Smooth muscle cell (in vitro differentiated cells): ENCODE data around the gene TMEM108. TPM values are rescaled to one million over a fixed set of nuclear protein-coding genes. Genes with fewer than 3 reads are reported as not detected.

ENCODE experiments used
- DNase-seq: peaks from one replicate; lab custom pipeline; 2025; ENCODE audit not compliant: unreplicated experiment; lab: John Stamatoyannopoulos, UW
- H2AFZ ChIP-seq: fragments of 200-600 bp; sonication (generic); 2 replicates; pipeline ENCODE4 v1.6.0; 2016; ENCODE audit warnings: antibody characterized with exemption, low read depth, mild to moderate bottlenecking
- H3F3A ChIP-seq: fragments of 200-600 bp; sonication (generic); 2 replicates; pipeline ENCODE4 v1.6.0; 2017; ENCODE audit warnings: antibody characterized with exemption, low read depth
- H3K27ac ChIP-seq: fragments of 200-600 bp; sonication (generic); 2 replicates; pipeline ENCODE4 v1.5.1; 2016; ENCODE audit warnings: low read depth, mild to moderate bottlenecking
- H3K27me3 ChIP-seq: fragments of 200-600 bp; sonication (generic); 2 replicates; pipeline ENCODE4 v1.6.1; 2016; ENCODE audit warnings: low read depth, mild to moderate bottlenecking
- H3K36me3 ChIP-seq: fragments of 200-600 bp; sonication (generic); 2 replicates; pipeline ENCODE4 v1.5.1; 2016; ENCODE audit warnings: low read depth
- H3K4me1 ChIP-seq: fragments of 200-600 bp; sonication (generic); 2 replicates; pipeline ENCODE4 v1.5.1; 2016; ENCODE audit warnings: low read depth
- H3K4me2 ChIP-seq: fragments of 200-600 bp; sonication (generic); 2 replicates; pipeline ENCODE4 v1.6.0; 2016; ENCODE audit warnings: mild to moderate bottlenecking
- H3K4me3 ChIP-seq: fragments of 200-600 bp; sonication (generic); 2 replicates; pipeline ENCODE4 v1.5.1; 2016; ENCODE audit warnings: mild to moderate bottlenecking
- H3K79me2 ChIP-seq: fragments of 200-600 bp; sonication (generic); 2 replicates; pipeline ENCODE4 v1.6.0; 2016; ENCODE audit warnings: low read depth, mild to moderate bottlenecking
- H3K9ac ChIP-seq: fragments of 200-600 bp; sonication (generic); 2 replicates; pipeline ENCODE4 v1.6.0; 2016; ENCODE audit warnings: low read depth
- H3K9me3 ChIP-seq: fragments of 200-600 bp; sonication (generic); replicated peaks from 2 replicates; pipeline ENCODE4 v1.5.1; 2016; ENCODE audit warnings: low read depth
- H4K20me1 ChIP-seq: fragments of 200-600 bp; sonication (generic); 2 replicates; pipeline ENCODE4 v1.6.0; 2016; ENCODE audit warnings: low read depth
- CTCF ChIP-seq: fragments of 200-600 bp; sonication (generic); IDR thresholded peaks from 2 replicates; pipeline ENCODE4 v1.5.1; 2017; ENCODE audit warnings: borderline replicate concordance, mild to moderate bottlenecking, antibody characterized with exemption; ENCODE audit not compliant: insufficient read depth, poor library complexity, severe bottlenecking
- WGBS: methylation state at CpG from one replicate; pipeline ENCODE4 v1.1.7; 2016; ENCODE audit warnings: low lambda C conversion rate; 5-methylcytosine and 5-hydroxymethylcytosine counted together
- polyA plus RNA-seq: library from polyadenylated mRNA; unstranded; fragments of >200 nt; fragmentation: Nextera tagmentation; extraction: Ambion mirVana; gene quantifications from 2 replicates; pipeline ENCODE4 v1.2.1, GENCODE V29; 2016
- total RNA-seq: library from RNA; depleted of rRNA; stranded (reverse); fragments of >200 nt; gene quantifications from 2 replicates; pipeline ENCODE4 v1.2.3, GENCODE V29; 2014

The TMEM108 gene
- total and polyA plus RNA-seq, 2 experiments from 2014 or later, result 2.4 to 10.8 TPM

- peak overlapping the region; percentile 74 for H3K27ac ChIP-seq
Measured at GRCh38 chr3:133301194-133301593, 263.0 kb downstream of the TMEM108 start.

GRCh38 chr3:133301731-133302130 lies 263.5 kb downstream of the TMEM108 start:
- H3K27ac ChIP-seq, result peak overlapping the region; percentile 74
- no peak overlapping the region for H3K4me3 ChIP-seq
- no peak overlapping the region for H2AFZ ChIP-seq
- no peak for TF ChIP-seq CTCF
- H4K20me1 ChIP-seq, result no peaks in the 10 kb centered on the region
- peak overlapping the region; percentile 14 for H3K9ac ChIP-seq
- no peaks in the 10 kb centered on the region for H3K79me2 ChIP-seq
- H3K4me1 ChIP-seq, result no peaks in the 10 kb centered on the region
- H3K36me3 ChIP-seq, result no peaks in the 10 kb centered on the region
- H3K4me2 ChIP-seq, result peak overlapping the region; percentile 48
- DNase-seq, result no peak
- H3F3A ChIP-seq, result peaks cover 5% of the 10 kb centered on the region
- H3K9me3 ChIP-seq, result no peaks in the 10 kb centered on the region
- no peaks in the 10 kb centered on the region for H3K27me3 ChIP-seq

More at GRCh38 chr3:133301194-133301593, 263.0 kb downstream of the TMEM108 start:
- WGBS, result 41% methylated on average over 3 of the region's 3 CpGs
- no peaks in the 10 kb centered on the region for H3K9me3 ChIP-seq
- TF ChIP-seq CTCF, result no peak
- H2AFZ ChIP-seq, result no peak overlapping the region
- no peak overlapping the region for H3K4me3 ChIP-seq
- H3K9ac ChIP-seq, result no peak overlapping the region
- no peaks in the 10 kb centered on the region for H3K27me3 ChIP-seq
- no peak for DNase-seq
- H3K36me3 ChIP-seq, result no peaks in the 10 kb centered on the region
- peaks cover 5% of the 10 kb centered on the region for H3F3A ChIP-seq
- H3K4me2 ChIP-seq, result peak overlapping the region; percentile 48
- no peaks in the 10 kb centered on the region for H3K79me2 ChIP-seq
- no peaks in the 10 kb centered on the region for H4K20me1 ChIP-seq
- H3K4me1 ChIP-seq, result no peaks in the 10 kb centered on the region

- H3K36me3 ChIP-seq, result no peaks in the 10 kb centered on the region
- no peak overlapping the region for H3K4me3 ChIP-seq
- H3K27ac ChIP-seq, result no peak overlapping the region
- no peaks in the 10 kb centered on the region for H3K4me1 ChIP-seq
- no peak overlapping the region for H3K9ac ChIP-seq
- no peaks in the 10 kb centered on the region for H3K79me2 ChIP-seq
- H2AFZ ChIP-seq, result no peak overlapping the region
- H3F3A ChIP-seq, result peaks cover 5% of the 10 kb centered on the region
- DNase-seq, result no peak
- no peak for TF ChIP-seq CTCF
- no peak overlapping the region for H3K4me2 ChIP-seq
- WGBS, result 92% methylated on average over 1 of the region's 1 CpG
- no peaks in the 10 kb centered on the region for H3K9me3 ChIP-seq
- no peaks in the 10 kb centered on the region for H4K20me1 ChIP-seq
- H3K27me3 ChIP-seq, result no peaks in the 10 kb centered on the region
Measured at GRCh38 chr3:133303430-133303829, 265.2 kb downstream of the TMEM108 start.

- Histone ChIP-seq H3F3A (no peaks in the 10 kb centered on the region), H2AFZ (no peak overlapping the region), H3K9ac (no peak overlapping the region), H3K36me3 (no peaks in the 10 kb centered on the region), H4K20me1 (no peaks in the 10 kb centered on the region), H3K9me3 (peaks cover 3% of the 10 kb centered on the region), H3K27me3 (no peaks in the 10 kb centered on the region), H3K4me3 (no peak overlapping the region), H3K79me2 (no peaks in the 10 kb centered on the region), H3K4me1 (no peaks in the 10 kb centered on the region), H3K4me2 (no peak overlapping the region), H3K27ac (no peak overlapping the region)
- DNase-seq, result no peak
- 86% methylated on average over 1 of the region's 1 CpG for WGBS
- TF ChIP-seq CTCF, result no peak
Measured at GRCh38 chr3:133317866-133318265, 279.7 kb downstream of the TMEM108 start.
